ENCODE results near the gene SLC25A10. TPM values are rescaled to one million over a fixed set of nuclear protein-coding genes. Genes with fewer than 3 reads are reported as not detected.

The SLC25A10 gene
- total RNA-seq, 4 donors from 2014 or later = 3.4 to 9.3 (median 6.7) TPM

DNA sequence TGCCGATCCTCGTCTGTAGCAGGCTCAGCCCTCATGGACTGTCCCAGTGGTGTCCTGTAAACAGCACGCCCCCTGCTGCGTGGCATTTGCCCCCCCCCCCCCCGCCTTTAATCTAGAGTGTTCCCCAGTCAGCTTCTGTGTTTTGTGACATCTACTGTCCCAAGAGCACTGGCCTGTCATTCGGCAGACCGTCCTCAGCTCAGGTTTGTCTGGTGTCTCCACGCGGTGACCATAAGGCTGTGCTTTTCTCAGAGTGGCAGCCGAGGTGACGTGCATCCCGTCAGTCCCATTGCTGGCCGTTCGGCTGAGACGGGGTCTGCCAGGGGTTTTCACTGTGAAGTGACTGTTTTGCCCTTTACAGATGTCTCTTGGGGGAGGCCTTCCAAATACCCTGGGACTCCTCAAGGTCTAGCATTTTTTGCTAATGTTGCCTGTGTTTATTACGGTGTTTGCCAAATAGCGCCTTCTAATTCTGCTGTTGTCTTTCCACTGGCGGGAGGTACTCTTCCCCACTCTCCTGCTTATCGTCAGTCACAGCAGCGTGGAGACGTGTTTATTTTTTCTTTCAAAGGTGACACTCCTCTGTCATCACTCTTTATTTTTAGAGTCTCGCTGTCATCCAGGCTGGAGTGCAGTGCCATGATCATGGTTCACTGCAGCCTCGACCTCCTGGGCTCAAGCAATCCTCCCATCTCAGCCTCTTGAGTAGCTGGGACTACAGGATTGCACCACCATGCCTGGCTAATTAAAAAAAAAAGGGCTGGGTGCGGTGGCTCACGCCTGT lies 14.6 kb upstream of the SLC25A10 start:
- Histone ChIP-seq H3K27ac (peak overlapping the region; percentile 54 to 78 (median 64)), H3K9me3 (no peaks in the 10 kb centered on the region), H3K4me1 (peaks cover 17 to 32% of the 10 kb centered on the region in 2 donors), H3K36me3 (peaks cover 0 to 81% of the 10 kb centered on the region in 2 donors), H3K27me3 (no peaks in the 10 kb centered on the region), H3K4me3 (no peak overlapping the region)
- peak; percentile 72 to 80 for ATAC-seq
- in situ Hi-C loops (cut with MboI; ENCODE audit: low sequenced_read_pairs in 4 of 4) = no loop called here
- TF ChIP-seq POLR2A (IDR thresholded peaks at IDR 0.05) = no peak
- TF ChIP-seq, protein P1, sequence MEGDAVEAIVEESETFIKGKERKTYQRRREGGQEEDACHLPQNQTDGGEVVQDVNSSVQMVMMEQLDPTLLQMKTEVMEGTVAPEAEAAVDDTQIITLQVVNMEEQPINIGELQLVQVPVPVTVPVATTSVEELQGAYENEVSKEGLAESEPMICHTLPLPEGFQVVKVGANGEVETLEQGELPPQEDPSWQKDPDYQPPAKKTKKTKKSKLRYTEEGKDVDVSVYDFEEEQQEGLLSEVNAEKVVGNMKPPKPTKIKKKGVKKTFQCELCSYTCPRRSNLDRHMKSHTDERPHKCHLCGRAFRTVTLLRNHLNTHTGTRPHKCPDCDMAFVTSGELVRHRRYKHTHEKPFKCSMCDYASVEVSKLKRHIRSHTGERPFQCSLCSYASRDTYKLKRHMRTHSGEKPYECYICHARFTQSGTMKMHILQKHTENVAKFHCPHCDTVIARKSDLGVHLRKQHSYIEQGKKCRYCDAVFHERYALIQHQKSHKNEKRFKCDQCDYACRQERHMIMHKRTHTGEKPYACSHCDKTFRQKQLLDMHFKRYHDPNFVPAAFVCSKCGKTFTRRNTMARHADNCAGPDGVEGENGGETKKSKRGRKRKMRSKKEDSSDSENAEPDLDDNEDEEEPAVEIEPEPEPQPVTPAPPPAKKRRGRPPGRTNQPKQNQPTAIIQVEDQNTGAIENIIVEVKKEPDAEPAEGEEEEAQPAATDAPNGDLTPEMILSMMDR (IDR thresholded peaks at IDR 0.05 in 4 of 5, conservative IDR thresholded peaks at IDR 0.05 in 1 of 5) = no peak
- intact Hi-C loops (cut with DNase I; ENCODE audit: low total_unique reads) = no loop called here
- DNase-seq = peak in 1 of 2 donors; percentile 52

DNA sequence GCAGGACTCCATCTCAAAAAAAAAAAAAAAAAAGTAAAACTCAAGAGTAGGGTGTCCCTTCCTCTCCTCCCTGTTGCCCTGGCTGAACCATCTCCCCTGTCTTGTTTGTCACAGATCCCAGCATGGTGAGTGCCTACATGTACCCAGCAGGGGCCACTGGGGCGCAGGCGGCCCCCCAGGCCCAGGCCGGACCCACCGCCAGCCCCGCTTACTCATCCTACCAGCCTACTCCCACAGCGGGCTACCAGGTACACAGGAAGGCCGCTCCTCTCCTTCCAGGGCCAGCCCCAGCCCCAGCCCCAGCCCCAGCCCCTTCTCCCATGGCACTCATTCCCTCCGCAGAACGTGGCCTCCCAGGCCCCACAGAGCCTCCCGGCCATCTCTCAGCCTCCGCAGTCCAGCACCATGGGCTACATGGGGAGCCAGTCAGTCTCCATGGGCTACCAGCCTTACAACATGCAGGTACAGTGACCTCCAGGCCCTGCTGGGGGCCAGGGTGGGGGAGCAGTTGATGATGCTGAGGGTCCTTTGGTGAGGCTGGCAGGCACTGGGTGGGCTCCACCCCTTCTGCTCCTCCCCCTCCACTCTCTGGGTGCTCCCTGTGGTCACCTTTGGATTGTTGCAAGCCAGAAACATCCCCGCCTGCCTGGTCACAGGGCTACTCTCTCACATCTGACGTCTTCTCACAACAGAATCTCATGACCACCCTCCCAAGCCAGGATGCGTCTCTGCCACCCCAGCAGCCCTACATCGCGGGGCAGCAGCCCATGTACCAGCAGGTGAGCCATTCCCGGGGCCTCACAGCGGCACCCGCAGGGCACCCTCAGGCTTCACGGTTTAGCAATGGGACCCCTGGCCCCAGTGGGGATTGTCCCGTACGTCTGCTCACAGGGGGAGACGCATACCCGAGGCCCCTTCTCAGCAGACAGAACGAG lies 11.5 kb upstream of the SLC25A10 start:
- intact Hi-C loops (cut with DNase I; ENCODE audit: low total_unique reads) (no loop called here), in situ Hi-C loops (cut with MboI; ENCODE audit: low sequenced_read_pairs in 4 of 4) (no loop called here)
- Histone ChIP-seq H3K27ac (peak overlapping the region in 1 of 4 donors; percentile 99), H3K36me3 (peaks cover 0 to 55% of the 10 kb centered on the region in 2 donors), H3K9me3 (no peaks in the 10 kb centered on the region), H3K27me3 (no peaks in the 10 kb centered on the region), H3K4me3 (no peak overlapping the region), H3K4me1 (peaks cover 26 to 48% of the 10 kb centered on the region in 2 donors)
- no peak for ATAC-seq
- TF ChIP-seq POLR2A (IDR thresholded peaks at IDR 0.05) = no peak
- TF ChIP-seq, protein P1 (IDR thresholded peaks at IDR 0.05 in 4 of 5, conservative IDR thresholded peaks at IDR 0.05 in 1 of 5) = no peak
- DNase-seq = no peak

DNA sequence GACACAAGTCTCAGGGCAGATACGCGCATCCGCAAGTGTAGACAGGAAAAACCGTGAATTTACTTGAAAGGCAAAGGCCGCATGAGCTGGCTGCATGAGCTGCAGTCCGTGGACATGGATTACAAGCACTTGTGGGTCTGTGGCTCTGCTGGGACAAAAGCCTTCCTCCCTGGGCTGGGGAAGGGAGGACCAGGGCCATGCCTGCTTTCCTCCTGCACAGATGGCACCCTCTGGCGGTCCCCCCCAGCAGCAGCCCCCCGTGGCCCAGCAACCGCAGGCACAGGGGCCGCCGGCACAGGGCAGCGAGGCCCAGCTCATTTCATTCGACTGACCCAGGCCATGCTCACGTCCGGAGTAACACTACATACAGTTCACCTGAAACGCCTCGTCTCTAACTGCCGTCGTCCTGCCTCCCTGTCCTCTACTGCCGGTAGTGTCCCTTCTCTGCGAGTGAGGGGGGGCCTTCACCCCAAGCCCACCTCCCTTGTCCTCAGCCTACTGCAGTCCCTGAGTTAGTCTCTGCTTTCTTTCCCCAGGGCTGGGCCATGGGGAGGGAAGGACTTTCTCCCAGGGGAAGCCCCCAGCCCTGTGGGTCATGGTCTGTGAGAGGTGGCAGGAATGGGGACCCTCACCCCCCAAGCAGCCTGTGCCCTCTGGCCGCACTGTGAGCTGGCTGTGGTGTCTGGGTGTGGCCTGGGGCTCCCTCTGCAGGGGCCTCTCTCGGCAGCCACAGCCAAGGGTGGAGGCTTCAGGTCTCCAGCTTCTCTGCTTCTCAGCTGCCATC lies 10.6 kb upstream of the SLC25A10 start:
- H3K4me1 ChIP-seq = peaks cover 26 to 48% of the 10 kb centered on the region in 2 donors
- peak overlapping the region in 3 of 4 donors; percentile 96 to 99 (median 99) for H3K27ac ChIP-seq
- H3K9me3 ChIP-seq = no peaks in the 10 kb centered on the region
- DNase-seq (no peak), ATAC-seq (no peak)
- in situ Hi-C loops (cut with MboI; ENCODE audit: low sequenced_read_pairs in 4 of 4) = no loop called here
- no peaks in the 10 kb centered on the region for H3K27me3 ChIP-seq
- H3K4me3 ChIP-seq = peak overlapping the region in 3 of 4 donors; percentile 93 to 96 (median 94)
- intact Hi-C loops (cut with DNase I; ENCODE audit: low total_unique reads) = no loop called here
- TF ChIP-seq POLR2A (IDR thresholded peaks at IDR 0.05) = no peak
- TF ChIP-seq, protein P1 (IDR thresholded peaks at IDR 0.05 in 4 of 5, conservative IDR thresholded peaks at IDR 0.05 in 1 of 5) = no peak
- peaks cover 0 to 55% of the 10 kb centered on the region in 2 donors for H3K36me3 ChIP-seq
